Measurements from ENCODE around the gene NPHP4.

Gene NPHP4

GRCh38 chr1:6030547-6031261 lies 38.5 kb upstream of the NPHP4 start:
- H3K36me3 ChIP-seq (ENCODE audit: control insufficient read depth, insufficient read depth, low read length): no peaks in the 10 kb centered on the region
- no peaks in the 10 kb centered on the region for H3K27me3 ChIP-seq (ENCODE audit: control insufficient read depth, insufficient read depth, low read length)
- no peak overlapping the region for H3K4me3 ChIP-seq (ENCODE audit: low read length)
- H3K4me1 ChIP-seq (ENCODE audit: control insufficient read depth, insufficient read depth, low read length): no peaks in the 10 kb centered on the region
- H3K27ac ChIP-seq (ENCODE audit: low read depth, low read length): no peak overlapping the region
- H3K9ac ChIP-seq (ENCODE audit: low read length): no peak overlapping the region

DNA sequence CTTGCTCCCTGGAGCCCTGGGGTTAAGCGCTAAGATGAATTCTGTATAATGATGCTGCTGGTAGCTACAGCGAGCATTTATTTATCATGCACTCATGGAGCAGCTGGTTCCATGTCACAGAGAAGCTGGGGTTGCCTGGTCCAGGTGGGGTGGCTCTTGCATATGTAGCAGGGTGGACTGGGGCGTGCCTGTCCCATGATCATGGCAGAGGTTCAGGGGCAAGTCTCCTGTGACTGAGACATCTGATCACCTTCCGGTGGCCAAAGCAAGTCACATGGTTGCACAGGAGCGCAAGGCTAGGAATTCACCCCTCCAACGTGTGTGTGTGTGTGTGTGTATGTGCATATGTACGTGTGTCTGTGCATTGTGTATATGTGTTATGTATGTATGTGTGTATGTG lies 37.9 kb upstream of the NPHP4 start:
- no peak overlapping the region for H3K9ac ChIP-seq (ENCODE audit: low read length)
- no peaks in the 10 kb centered on the region for H3K36me3 ChIP-seq (ENCODE audit: control insufficient read depth, insufficient read depth, low read length)
- no peak overlapping the region for H3K4me3 ChIP-seq (ENCODE audit: low read length)
- H3K27ac ChIP-seq (ENCODE audit: low read depth, low read length): no peak overlapping the region
- H3K4me1 ChIP-seq (ENCODE audit: control insufficient read depth, insufficient read depth, low read length): no peaks in the 10 kb centered on the region
- H3K27me3 ChIP-seq (ENCODE audit: control insufficient read depth, insufficient read depth, low read length): no peaks in the 10 kb centered on the region

DNA sequence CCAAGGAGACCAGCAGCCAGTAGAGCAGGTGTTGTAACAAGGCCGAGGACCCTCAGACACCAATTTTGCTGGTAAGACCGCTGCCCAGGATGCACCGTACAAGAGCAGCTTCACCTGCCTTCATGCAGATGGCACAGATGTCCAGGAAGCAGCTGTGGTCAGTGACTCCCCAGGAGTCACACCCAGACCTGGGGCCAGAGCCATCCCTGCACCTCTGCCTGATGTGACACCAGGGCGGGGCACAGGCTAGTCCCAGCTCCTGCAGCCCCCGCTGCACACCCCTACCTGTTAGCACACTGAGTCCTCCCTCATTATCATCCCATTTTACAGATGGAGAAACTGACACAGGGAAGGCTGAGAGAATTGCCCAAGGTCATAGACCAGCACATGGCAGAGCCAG lies 37.1 kb upstream of the NPHP4 start:
- H3K27me3 ChIP-seq (ENCODE audit: control insufficient read depth, insufficient read depth, low read length): no peaks in the 10 kb centered on the region
- H3K36me3 ChIP-seq (ENCODE audit: control insufficient read depth, insufficient read depth, low read length): no peaks in the 10 kb centered on the region
- no peak overlapping the region for H3K4me3 ChIP-seq (ENCODE audit: low read length)
- H3K9ac ChIP-seq (ENCODE audit: low read length): no peak overlapping the region
- H3K27ac ChIP-seq (ENCODE audit: low read depth, low read length): no peak overlapping the region
- H3K4me1 ChIP-seq (ENCODE audit: control insufficient read depth, insufficient read depth, low read length): no peaks in the 10 kb centered on the region

GRCh38 chr1:6028042-6028850 lies 36.0 kb upstream of the NPHP4 start:
- no peak overlapping the region for H3K9ac ChIP-seq (ENCODE audit: low read length)
- no peaks in the 10 kb centered on the region for H3K36me3 ChIP-seq (ENCODE audit: control insufficient read depth, insufficient read depth, low read length)
- no peaks in the 10 kb centered on the region for H3K4me1 ChIP-seq (ENCODE audit: control insufficient read depth, insufficient read depth, low read length)
- H3K27ac ChIP-seq (ENCODE audit: low read depth, low read length): no peak overlapping the region
- no peaks in the 10 kb centered on the region for H3K27me3 ChIP-seq (ENCODE audit: control insufficient read depth, insufficient read depth, low read length)
- H3K4me3 ChIP-seq (ENCODE audit: low read length): peak overlapping the region; percentile 58

GRCh38 chr1:6027591-6027990 lies 35.4 kb upstream of the NPHP4 start:
- Histone ChIP-seq H3K4me3 (ENCODE audit: low read length) (peak overlapping the region; percentile 58), H3K27me3 (ENCODE audit: control insufficient read depth, insufficient read depth, low read length) (no peaks in the 10 kb centered on the region), H3K4me1 (ENCODE audit: control insufficient read depth, insufficient read depth, low read length) (no peaks in the 10 kb centered on the region)

GRCh38 chr1:6026095-6026809 lies 34.0 kb upstream of the NPHP4 start:
- Histone ChIP-seq H3K27me3 (ENCODE audit: control insufficient read depth, insufficient read depth, low read length) (no peaks in the 10 kb centered on the region), H3K27ac (ENCODE audit: low read depth, low read length) (no peak overlapping the region), H3K9ac (ENCODE audit: low read length) (no peak overlapping the region), H3K36me3 (ENCODE audit: control insufficient read depth, insufficient read depth, low read length) (no peaks in the 10 kb centered on the region), H3K4me1 (ENCODE audit: control insufficient read depth, insufficient read depth, low read length) (no peaks in the 10 kb centered on the region), H3K4me3 (ENCODE audit: low read length) (peak overlapping the region; percentile 58)

More at GRCh38 chr1:6027591-6027990, 35.4 kb upstream of the NPHP4 start:
- H3K27ac ChIP-seq (ENCODE audit: low read depth, low read length): no peak overlapping the region
- H3K36me3 ChIP-seq (ENCODE audit: control insufficient read depth, insufficient read depth, low read length): no peaks in the 10 kb centered on the region
- H3K9ac ChIP-seq (ENCODE audit: low read length): no peak overlapping the region

DNA sequence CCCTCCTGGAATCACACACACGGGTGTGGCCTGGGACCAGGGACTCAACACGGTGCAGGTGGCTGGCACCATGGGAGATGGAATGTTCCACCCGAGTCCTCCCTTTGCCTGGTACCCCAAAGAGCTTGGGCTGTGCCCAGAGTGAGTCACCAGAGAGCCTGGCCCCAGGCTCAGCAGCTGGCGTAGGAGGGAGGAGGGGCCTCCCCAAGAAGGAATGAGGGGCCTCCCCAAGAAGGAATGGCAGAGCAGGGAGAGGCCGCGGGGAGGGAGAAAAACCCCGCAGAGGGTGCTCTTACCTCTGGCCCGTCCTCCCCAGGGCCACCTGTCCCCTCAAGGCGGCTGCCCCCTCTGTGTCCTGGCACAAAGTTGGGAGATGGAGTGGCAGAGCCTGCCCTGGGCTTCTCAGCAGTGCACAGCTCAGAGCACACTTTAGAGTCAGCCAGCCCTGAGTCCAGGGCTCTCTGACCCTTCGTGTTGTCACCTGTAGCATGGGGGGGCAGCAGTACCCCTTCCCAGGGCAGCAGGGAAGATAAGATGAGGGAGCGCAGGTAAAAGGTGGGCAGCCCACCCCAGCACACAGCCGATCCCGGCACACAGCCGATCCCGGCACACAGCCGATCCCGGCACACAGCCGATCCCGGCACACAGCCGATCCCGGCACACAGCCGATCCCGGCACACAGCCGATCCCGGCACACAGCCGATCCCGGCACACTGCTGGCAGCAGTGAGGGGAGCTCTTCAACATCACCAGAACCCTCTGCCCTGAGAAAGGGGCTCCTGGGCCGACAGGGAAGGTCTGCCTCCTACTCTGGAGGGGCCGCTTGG lies 33.3 kb upstream of the NPHP4 start:
- H3K27me3 ChIP-seq (ENCODE audit: control insufficient read depth, insufficient read depth, low read length): no peaks in the 10 kb centered on the region
- H3K4me3 ChIP-seq (ENCODE audit: low read length): peak overlapping the region; percentile 58
- H3K36me3 ChIP-seq (ENCODE audit: control insufficient read depth, insufficient read depth, low read length): no peaks in the 10 kb centered on the region
- no peak overlapping the region for H3K27ac ChIP-seq (ENCODE audit: low read depth, low read length)
- no peaks in the 10 kb centered on the region for H3K4me1 ChIP-seq (ENCODE audit: control insufficient read depth, insufficient read depth, low read length)
- H3K9ac ChIP-seq (ENCODE audit: low read length): no peak overlapping the region

DNA sequence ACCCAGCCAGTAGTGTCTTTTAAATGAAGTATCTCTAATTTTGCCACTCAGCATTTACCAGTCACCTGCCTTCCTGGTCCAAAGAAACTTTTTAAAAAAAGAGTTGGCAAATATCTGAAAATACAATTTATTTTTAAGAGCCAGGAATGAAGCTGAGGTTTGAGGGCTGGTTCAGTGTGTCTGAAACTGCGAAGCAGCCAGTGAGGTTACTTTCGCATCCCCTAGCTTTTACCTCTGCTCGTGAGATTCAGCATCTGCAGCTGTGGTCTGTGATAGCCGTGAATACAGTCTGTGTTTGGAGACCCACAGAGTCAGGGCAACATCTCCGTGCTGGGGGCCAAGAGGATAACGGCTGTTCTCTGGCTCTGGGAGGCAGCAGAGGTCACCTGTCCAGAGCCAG lies 32.2 kb upstream of the NPHP4 start:
- Histone ChIP-seq H3K36me3 (ENCODE audit: control insufficient read depth, insufficient read depth, low read length) (no peaks in the 10 kb centered on the region), H3K9ac (ENCODE audit: low read length) (no peak overlapping the region), H3K27me3 (ENCODE audit: control insufficient read depth, insufficient read depth, low read length) (no peaks in the 10 kb centered on the region), H3K4me3 (ENCODE audit: low read length) (no peak overlapping the region), H3K27ac (ENCODE audit: low read depth, low read length) (no peak overlapping the region), H3K4me1 (ENCODE audit: control insufficient read depth, insufficient read depth, low read length) (no peaks in the 10 kb centered on the region)

GRCh38 chr1:6023346-6023745 lies 31.1 kb upstream of the NPHP4 start:
- H3K36me3 ChIP-seq (ENCODE audit: control insufficient read depth, insufficient read depth, low read length): no peaks in the 10 kb centered on the region
- H3K27me3 ChIP-seq (ENCODE audit: control insufficient read depth, insufficient read depth, low read length): no peaks in the 10 kb centered on the region
- H3K4me3 ChIP-seq (ENCODE audit: low read length): no peak overlapping the region
- H3K9ac ChIP-seq (ENCODE audit: low read length): no peak overlapping the region
- H3K27ac ChIP-seq (ENCODE audit: low read depth, low read length): no peak overlapping the region
- no peaks in the 10 kb centered on the region for H3K4me1 ChIP-seq (ENCODE audit: control insufficient read depth, insufficient read depth, low read length)

DNA sequence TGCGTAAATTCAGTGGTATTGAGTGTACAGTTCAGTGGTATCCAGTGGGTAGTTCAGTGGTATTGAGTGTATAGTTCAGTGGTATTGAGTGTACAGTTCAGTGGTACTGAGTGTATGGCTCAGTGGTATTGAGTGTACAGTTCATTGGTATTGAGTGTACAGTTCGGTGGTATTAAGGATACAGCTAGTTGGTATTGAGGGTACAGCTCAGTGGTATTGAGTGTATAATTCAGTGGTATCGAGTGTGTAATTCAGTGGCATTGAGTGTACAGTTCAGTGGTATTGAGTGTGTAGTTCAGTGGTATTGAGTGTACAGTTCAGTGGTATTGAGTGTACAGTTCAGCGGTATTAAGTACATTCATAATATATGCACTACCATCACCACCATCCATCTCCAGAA lies 30.0 kb upstream of the NPHP4 start:
- no peaks in the 10 kb centered on the region for H3K4me1 ChIP-seq (ENCODE audit: control insufficient read depth, insufficient read depth, low read length)
- H3K36me3 ChIP-seq (ENCODE audit: control insufficient read depth, insufficient read depth, low read length): no peaks in the 10 kb centered on the region
- no peak overlapping the region for H3K27ac ChIP-seq (ENCODE audit: low read depth, low read length)
- H3K27me3 ChIP-seq (ENCODE audit: control insufficient read depth, insufficient read depth, low read length): no peaks in the 10 kb centered on the region
- no peak overlapping the region for H3K4me3 ChIP-seq (ENCODE audit: low read length)
- no peak overlapping the region for H3K9ac ChIP-seq (ENCODE audit: low read length)

GRCh38 chr1:6019166-6019845 lies 27.1 kb upstream of the NPHP4 start:
- no peak overlapping the region for H3K9ac ChIP-seq (ENCODE audit: low read length)
- H3K36me3 ChIP-seq (ENCODE audit: control insufficient read depth, insufficient read depth, low read length): no peaks in the 10 kb centered on the region
- no peaks in the 10 kb centered on the region for H3K4me1 ChIP-seq (ENCODE audit: control insufficient read depth, insufficient read depth, low read length)
- H3K27me3 ChIP-seq (ENCODE audit: control insufficient read depth, insufficient read depth, low read length): no peaks in the 10 kb centered on the region
- no peak overlapping the region for H3K4me3 ChIP-seq (ENCODE audit: low read length)
- H3K27ac ChIP-seq (ENCODE audit: low read depth, low read length): no peak overlapping the region

Data from rectal smooth muscle tissue (tissue), 1 donor.